HepG2 (cell line): ENCODE results near the gene ACRBP. TPM values are rescaled to one million over a fixed set of nuclear protein-coding genes. Genes with fewer than 3 reads are reported as not detected.

Experiments used
- ATAC-seq: fragments of 200-7000 bp; cut with Tn5 transposase; 3 replicates; pipeline ENCODE4 v1.9.1; 2020; ENCODE audit warnings: mild to moderate bottlenecking, moderate library complexity
- BruUV-seq: library from RNA; stranded (reverse); fragments of 400-500 nt; replicated peaks from 2 replicates; lab custom pipeline; 2021; lab: Mats Ljungman, UMichigan
- CTCF ChIA-PET: fragments of 300-600 bp; formaldehyde crosslinking; extraction: SDS; loops from one replicate; lab custom pipeline; 2021; ENCODE audit warnings: low total read pairs, inconsistent platforms, low intra/inter-chr PET ratio; lab: Yijun Ruan, JAX
- POLR2A ChIA-PET: fragments of 350-600 bp; sonication (Branson Sonifier 250); formaldehyde crosslinking; loops from one replicate; lab custom pipeline; 2020; ENCODE audit warnings: antibody characterized with exemption, inconsistent platforms; lab: Yijun Ruan, JAX
- DNase-seq: peaks from one replicate; pipeline ENCODE4 v3.0.0-alpha.2; 2015; ENCODE audit warnings: low spot score
- FAIRE-seq: peaks from 3 replicates; lab custom pipeline; 2011; peaks lifted over from hg19 to GRCh38; lab: Jason Lieb, UNC
- H2AFZ ChIP-seq: one replicate; pipeline ENCODE4 v1.6.1; 2011; ENCODE audit warnings: low read length, inconsistent platforms
- H3K27ac ChIP-seq: fragments of 300-600 bp; 3 replicates; pipeline ENCODE4 v1.8.0; 2011; ENCODE audit warnings: mixed run types, mild to moderate bottlenecking, mixed read lengths, low read length, inconsistent platforms; ENCODE audit not compliant: insufficient read depth; ENCODE audit errors: extremely low read length
- H3K27me3 ChIP-seq, 2 experiments: fragments of 200-600 bp in 1 of 2; 2 replicates in 1 of 2; 3 replicates in 1 of 2; pipeline versions ENCODE4 v1.6.0 to v1.8.0; 2011; ENCODE audit warnings: low read length in 2 of 2, mild to moderate bottlenecking in 2 of 2, moderate library complexity in 2 of 2, inconsistent platforms in 1 of 2; ENCODE audit not compliant: insufficient read depth in 2 of 2, control insufficient read depth in 1 of 2
- H3K36me3 ChIP-seq, 2 experiments: fragments of 200-600 bp in 1 of 2; replicated peaks in 1 of 2; 2 replicates in 1 of 2; 3 replicates in 1 of 2; pipeline versions ENCODE4 v1.5.1 to v1.8.0; 2011; ENCODE audit warnings: low read length in 2 of 2, inconsistent platforms in 1 of 2; ENCODE audit not compliant: insufficient read depth in 2 of 2, control insufficient read depth in 1 of 2
- H3K4me1 ChIP-seq: 2 replicates; pipeline ENCODE4 v1.5.1; 2012; ENCODE audit warnings: low read length, inconsistent platforms; ENCODE audit not compliant: insufficient read depth
- H3K4me2 ChIP-seq: 2 replicates; pipeline ENCODE4 v1.6.0; 2011; ENCODE audit warnings: low read depth, low read length, inconsistent platforms
- H3K4me3 ChIP-seq, 3 experiments: fragments of 200-600 bp in 1 of 3; sonication (generic), shearing (Covaris generic) in 1 of 3; replicated peaks in 1 of 3; 2 replicates each; pipeline ENCODE4 v1.5.1; 2011 to 2016; ENCODE audit warnings: low read length in 3 of 3, inconsistent platforms in 2 of 3, low read depth in 2 of 3, mild to moderate bottlenecking in 2 of 3, control low read depth in 1 of 3, mixed read lengths in 1 of 3; ENCODE audit not compliant: insufficient read depth in 1 of 3
- H3K79me2 ChIP-seq: one replicate; pipeline ENCODE4 v1.6.1; 2011; ENCODE audit warnings: low read length, inconsistent platforms; ENCODE audit not compliant: insufficient read depth
- H3K9ac ChIP-seq: 2 replicates; pipeline ENCODE4 v1.6.0; 2011; ENCODE audit warnings: mild to moderate bottlenecking, low read depth, low read length, inconsistent platforms; ENCODE audit not compliant: insufficient read depth
- H3K9me3 ChIP-seq: 2 replicates; pipeline ENCODE4 v1.5.1; 2012; ENCODE audit warnings: mild to moderate bottlenecking, low read length
- H4K20me1 ChIP-seq: 2 replicates; pipeline ENCODE4 v1.6.0; 2011; ENCODE audit warnings: inconsistent platforms, mild to moderate bottlenecking, low read length, moderate library complexity; ENCODE audit not compliant: insufficient read depth
- ATRX ChIP-seq: sonication (generic); formaldehyde crosslinking; IDR thresholded peaks from 2 replicates; pipeline ENCODE4 v1.4.0; 2020; ENCODE audit warnings: missing genetic modification reagents, borderline replicate concordance
- ETV6 ChIP-seq: sonication (generic); formaldehyde crosslinking; conservative IDR thresholded peaks from 2 replicates; pipeline ENCODE4 v1.4.0; 2020; ENCODE audit warnings: missing genetic modification reagents
- FIP1L1 ChIP-seq: fragments of 200-400 bp; formaldehyde crosslinking; IDR thresholded peaks from 2 replicates; pipeline ENCODE4 v1.6.1; 2018; ENCODE audit warnings: low read depth, mild to moderate bottlenecking, low read length, moderate library complexity, borderline replicate concordance; ENCODE audit not compliant: insufficient read depth
- FOXK2 ChIP-seq: fragments of 450-650 bp; IDR thresholded peaks from 2 replicates; pipeline ENCODE4 v1.6.1; 2016
- FOXP1 ChIP-seq, 2 experiments: fragments of 450-650 bp in 1 of 2; IDR thresholded peaks; 2 replicates each; pipeline ENCODE4 v1.6.1; 2017 to 2018; ENCODE audit warnings: antibody characterized with exemption in 1 of 2
- HMG20B ChIP-seq: conservative IDR thresholded peaks from 2 replicates; pipeline ENCODE4 v1.6.1; 2016; ENCODE audit warnings: missing genetic modification reagents, missing compliant biosample characterization
- MAZ ChIP-seq, 2 experiments: sonication (generic) in 1 of 2; formaldehyde crosslinking in 1 of 2; IDR thresholded peaks; 2 replicates each; pipeline versions ENCODE4 v1.5.0 to v1.6.1; 2012 to 2020; ENCODE audit warnings: low read depth in 2 of 2, mild to moderate bottlenecking in 2 of 2, borderline replicate concordance in 1 of 2, improper control_type of control experiment in 1 of 2, low read length in 1 of 2, missing genetic modification reagents in 1 of 2, moderate library complexity in 1 of 2
- POLR2G ChIP-seq: fragments of 200-400 bp; formaldehyde crosslinking; IDR thresholded peaks from 2 replicates; pipeline ENCODE4 v1.6.1; 2018; ENCODE audit warnings: mild to moderate bottlenecking, low read depth, low read length, moderate library complexity
- RARA ChIP-seq: IDR thresholded peaks from 2 replicates; pipeline ENCODE4 v1.6.1; 2016; ENCODE audit warnings: missing genetic modification reagents, missing compliant biosample characterization
- RARG ChIP-seq: sonication (generic); formaldehyde crosslinking; IDR thresholded peaks from 2 replicates; pipeline ENCODE4 v1.4.0; 2020; ENCODE audit warnings: low read depth, mild to moderate bottlenecking, missing genetic modification reagents
- TCF7 ChIP-seq: sonication (generic); IDR thresholded peaks from 2 replicates; pipeline ENCODE4 v1.6.1; 2016; ENCODE audit warnings: antibody characterized with exemption, low read depth
- ZNF205 ChIP-seq: IDR thresholded peaks from 2 replicates; pipeline ENCODE4 v1.6.1; 2018; ENCODE audit warnings: missing biosample characterization, missing genetic modification reagents
- whole genome bisulfite sequencing: methylation state at CpG from one replicate; pipeline ENCODE4 v1.1.6; 2017; ENCODE audit warnings: low lambda C conversion rate; 5-methylcytosine and 5-hydroxymethylcytosine counted together
- in situ Hi-C: cut with HindIII; loops from 2 replicates; pipeline ENCODE4 v1.10.0; 2017; ENCODE audit warnings: low pct_unique_long_range_greater_than_20kb; ENCODE audit not compliant: extremely low pct_ligation_motif_present
- intact Hi-C: fragments of 100-400 bp; cut with micrococcal nuclease; formaldehyde crosslinking; loops from one replicate; pipeline ENCODE4 v1.10.0; 2022; ENCODE audit not compliant: unreplicated experiment
- polyA plus RNA-seq, 8 experiments: library from polyadenylated mRNA; depleted of rRNA in 3 of 8; stranded (reverse) in 7 of 8; unstranded in 1 of 8; fragments of >200 nt; fragmentation: Illumina TruSeq in 4 of 8; extraction: Trizol in 4 of 8; gene quantifications; 2 replicates each; pipeline versions ENCODE4 v1.2.1 to v1.2.3, GENCODE V29; 2011 to 2016; ENCODE audit warnings: low read depth in 4 of 8, missing spikeins in 1 of 8, mixed read lengths in 1 of 8; ENCODE audit not compliant: insufficient read depth in 1 of 8
- total RNA-seq, 5 experiments: library from RNA; depleted of rRNA; stranded (reverse); fragments of >200 nt; fragmentation: Illumina TruSeq; extraction: Trizol; gene quantifications; 2 replicates each; pipeline ENCODE4 v1.2.3, GENCODE V29; 2016; ENCODE audit warnings: low read depth in 1 of 5
- TF ChIP-seq, protein P1 (sequence below): sonication (generic); formaldehyde crosslinking; conservative IDR thresholded peaks from 2 replicates; pipeline ENCODE4 v1.4.0; 2020; ENCODE audit warnings: missing genetic modification reagents
- TF ChIP-seq, protein P2 (sequence below): sonication (generic); formaldehyde crosslinking; conservative IDR thresholded peaks from 2 replicates; pipeline ENCODE4 v1.4.0; 2020; ENCODE audit warnings: missing genetic modification reagents
- TF ChIP-seq, protein P3 (sequence below): sonication (generic); formaldehyde crosslinking; IDR thresholded peaks from 2 replicates; pipeline ENCODE4 v1.4.0; 2020; ENCODE audit warnings: missing genetic modification reagents, borderline replicate concordance
- TF ChIP-seq, protein P4 (sequence below): IDR thresholded peaks from 2 replicates; pipeline ENCODE4 v1.6.1; 2016; ENCODE audit warnings: mild to moderate bottlenecking, missing biosample characterization, missing genetic modification reagents

ACRBP gene
- total and polyA plus RNA-seq, 2 of the 13 experiments (the other 11 are each of a cell fraction or from before 2014, with no cell fraction given), result 0.46 TPM; not detected in 1

DNA sequence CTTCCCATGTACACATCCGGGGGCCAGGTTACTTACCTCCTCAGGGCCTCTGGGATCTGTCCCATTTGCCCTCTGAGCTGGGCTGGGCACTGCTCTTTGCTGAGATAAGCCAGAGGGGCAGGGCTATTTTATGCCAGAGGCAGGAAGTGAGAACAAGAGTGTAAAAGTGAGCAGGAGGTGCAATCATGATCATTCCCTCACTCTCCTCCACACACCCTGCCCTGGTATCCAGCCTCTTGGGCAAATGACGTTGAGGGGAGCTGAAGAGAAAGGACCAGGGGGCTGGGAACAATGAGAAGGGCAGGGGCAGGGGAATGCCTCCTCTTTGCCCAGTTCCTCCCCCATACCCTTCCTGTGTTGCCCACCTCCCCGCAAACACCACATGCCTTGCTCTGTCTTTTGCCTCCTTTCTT lies 15.7 kb downstream of the ACRBP start (continued):
- TF ChIP-seq, protein P1, sequence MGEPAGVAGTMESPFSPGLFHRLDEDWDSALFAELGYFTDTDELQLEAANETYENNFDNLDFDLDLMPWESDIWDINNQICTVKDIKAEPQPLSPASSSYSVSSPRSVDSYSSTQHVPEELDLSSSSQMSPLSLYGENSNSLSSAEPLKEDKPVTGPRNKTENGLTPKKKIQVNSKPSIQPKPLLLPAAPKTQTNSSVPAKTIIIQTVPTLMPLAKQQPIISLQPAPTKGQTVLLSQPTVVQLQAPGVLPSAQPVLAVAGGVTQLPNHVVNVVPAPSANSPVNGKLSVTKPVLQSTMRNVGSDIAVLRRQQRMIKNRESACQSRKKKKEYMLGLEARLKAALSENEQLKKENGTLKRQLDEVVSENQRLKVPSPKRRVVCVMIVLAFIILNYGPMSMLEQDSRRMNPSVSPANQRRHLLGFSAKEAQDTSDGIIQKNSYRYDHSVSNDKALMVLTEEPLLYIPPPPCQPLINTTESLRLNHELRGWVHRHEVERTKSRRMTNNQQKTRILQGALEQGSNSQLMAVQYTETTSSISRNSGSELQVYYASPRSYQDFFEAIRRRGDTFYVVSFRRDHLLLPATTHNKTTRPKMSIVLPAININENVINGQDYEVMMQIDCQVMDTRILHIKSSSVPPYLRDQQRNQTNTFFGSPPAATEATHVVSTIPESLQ (CRISPR knock-in tag), result no peak
- TF ChIP-seq, protein P2, sequence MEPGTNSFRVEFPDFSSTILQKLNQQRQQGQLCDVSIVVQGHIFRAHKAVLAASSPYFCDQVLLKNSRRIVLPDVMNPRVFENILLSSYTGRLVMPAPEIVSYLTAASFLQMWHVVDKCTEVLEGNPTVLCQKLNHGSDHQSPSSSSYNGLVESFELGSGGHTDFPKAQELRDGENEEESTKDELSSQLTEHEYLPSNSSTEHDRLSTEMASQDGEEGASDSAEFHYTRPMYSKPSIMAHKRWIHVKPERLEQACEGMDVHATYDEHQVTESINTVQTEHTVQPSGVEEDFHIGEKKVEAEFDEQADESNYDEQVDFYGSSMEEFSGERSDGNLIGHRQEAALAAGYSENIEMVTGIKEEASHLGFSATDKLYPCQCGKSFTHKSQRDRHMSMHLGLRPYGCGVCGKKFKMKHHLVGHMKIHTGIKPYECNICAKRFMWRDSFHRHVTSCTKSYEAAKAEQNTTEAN (CRISPR knock-in tag), result peak; percentile 73
- no peak for TF ChIP-seq FIP1L1
- TF ChIP-seq TCF7, result no peak
- TF ChIP-seq ETV6, result no peak

DNA sequence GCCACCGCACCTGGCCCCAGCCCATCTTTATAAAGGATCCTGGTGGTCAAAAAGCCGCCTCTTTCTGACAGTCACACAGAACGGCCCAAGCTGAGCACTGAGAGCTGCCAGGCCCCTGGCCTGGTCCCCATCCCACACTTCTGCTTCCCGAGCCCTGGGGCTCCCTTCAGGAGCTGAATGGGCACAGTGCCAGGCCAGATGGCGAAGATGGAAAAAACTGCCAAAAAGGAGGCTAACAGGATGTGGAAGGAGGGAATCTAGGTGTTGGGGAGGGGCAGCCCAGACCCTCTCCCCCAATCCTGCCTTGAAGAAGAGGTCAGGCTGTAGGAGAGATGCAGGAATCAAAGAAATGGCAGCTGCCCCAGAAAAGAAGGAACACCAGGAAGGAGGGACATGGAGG lies 16.5 kb downstream of the ACRBP start:
- Histone ChIP-seq H3K4me3 (no peak overlapping the region; a peak in 1 of 6 replicates), H3K4me1 (peaks cover 54% of the 10 kb centered on the region), H3K9me3 (no peaks in the 10 kb centered on the region), H3K4me2 (peak overlapping the region; percentile 68; the same call in 1 of the 2 replicates), H3K79me2 (no peaks in the 10 kb centered on the region), H3K27me3 (peaks cover 0 to 7% of the 10 kb centered on the region in 2 experiments; a peak in 1 of 5 replicates), H2AFZ (no peak overlapping the region), H3K9ac (no peak overlapping the region), H3K36me3 (no peaks in the 10 kb centered on the region), H3K27ac (no peak overlapping the region), H4K20me1 (no peaks in the 10 kb centered on the region)
- WGBS, result 57% methylated on average over 5 of the region's 5 CpGs
- intact Hi-C loops, result no loop called here
- DNase-seq (no peak), ATAC-seq (no peak), FAIRE-seq (no peak)
- ChIA-PET CTCF (no interaction called here), POLR2A (interaction anchor here (1.2 kb wide), 1 partner anchor 17 kb away, joined by 3 read pairs; no protein-coding TSS in a partner anchor)
- no TSS peak for BruUV-seq
- in situ Hi-C loops, result no loop called here
- no peak for TF ChIP-seq FOXK2
- no peak for TF ChIP-seq ATRX (CRISPR knock-in tag)
- TF ChIP-seq FOXP1 (IDR thresholded peaks at IDR 0.05), result no peak
- TF ChIP-seq FOXP1 (CRISPR knock-in tag; IDR thresholded peaks at IDR 0.05), result no peak
- TF ChIP-seq, protein P3, sequence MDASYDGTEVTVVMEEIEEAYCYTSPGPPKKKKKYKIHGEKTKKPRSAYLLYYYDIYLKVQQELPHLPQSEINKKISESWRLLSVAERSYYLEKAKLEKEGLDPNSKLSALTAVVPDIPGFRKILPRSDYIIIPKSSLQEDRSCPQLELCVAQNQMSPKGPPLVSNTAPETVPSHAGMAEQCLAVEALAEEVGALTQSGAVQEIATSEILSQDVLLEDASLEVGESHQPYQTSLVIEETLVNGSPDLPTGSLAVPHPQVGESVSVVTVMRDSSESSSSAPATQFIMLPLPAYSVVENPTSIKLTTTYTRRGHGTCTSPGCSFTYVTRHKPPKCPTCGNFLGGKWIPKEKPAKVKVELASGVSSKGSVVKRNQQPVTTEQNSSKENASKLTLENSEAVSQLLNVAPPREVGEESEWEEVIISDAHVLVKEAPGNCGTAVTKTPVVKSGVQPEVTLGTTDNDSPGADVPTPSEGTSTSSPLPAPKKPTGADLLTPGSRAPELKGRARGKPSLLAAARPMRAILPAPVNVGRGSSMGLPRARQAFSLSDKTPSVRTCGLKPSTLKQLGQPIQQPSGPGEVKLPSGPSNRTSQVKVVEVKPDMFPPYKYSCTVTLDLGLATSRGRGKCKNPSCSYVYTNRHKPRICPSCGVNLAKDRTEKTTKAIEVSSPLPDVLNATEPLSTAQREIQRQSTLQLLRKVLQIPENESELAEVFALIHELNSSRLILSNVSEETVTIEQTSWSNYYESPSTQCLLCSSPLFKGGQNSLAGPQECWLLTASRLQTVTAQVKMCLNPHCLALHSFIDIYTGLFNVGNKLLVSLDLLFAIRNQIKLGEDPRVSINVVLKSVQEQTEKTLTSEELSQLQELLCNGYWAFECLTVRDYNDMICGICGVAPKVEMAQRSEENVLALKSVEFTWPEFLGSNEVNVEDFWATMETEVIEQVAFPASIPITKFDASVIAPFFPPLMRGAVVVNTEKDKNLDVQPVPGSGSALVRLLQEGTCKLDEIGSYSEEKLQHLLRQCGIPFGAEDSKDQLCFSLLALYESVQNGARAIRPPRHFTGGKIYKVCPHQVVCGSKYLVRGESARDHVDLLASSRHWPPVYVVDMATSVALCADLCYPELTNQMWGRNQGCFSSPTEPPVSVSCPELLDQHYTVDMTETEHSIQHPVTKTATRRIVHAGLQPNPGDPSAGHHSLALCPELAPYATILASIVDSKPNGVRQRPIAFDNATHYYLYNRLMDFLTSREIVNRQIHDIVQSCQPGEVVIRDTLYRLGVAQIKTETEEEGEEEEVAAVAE (CRISPR knock-in tag), result no peak
- TF ChIP-seq, protein P4, sequence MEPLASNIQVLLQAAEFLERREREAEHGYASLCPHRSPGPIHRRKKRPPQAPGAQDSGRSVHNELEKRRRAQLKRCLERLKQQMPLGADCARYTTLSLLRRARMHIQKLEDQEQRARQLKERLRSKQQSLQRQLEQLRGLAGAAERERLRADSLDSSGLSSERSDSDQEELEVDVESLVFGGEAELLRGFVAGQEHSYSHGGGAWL, result no peak
- TF ChIP-seq POLR2G, result no peak
- TF ChIP-seq RARG (CRISPR knock-in tag), result no peak
- no peak for TF ChIP-seq ZNF205 (CRISPR knock-in tag)
- TF ChIP-seq HMG20B (CRISPR knock-in tag), result no peak
- no peak for TF ChIP-seq RARA (CRISPR knock-in tag)
- TF ChIP-seq MAZ (IDR thresholded peaks at IDR 0.05; ENCODE audit: borderline replicate concordance, low read depth, low read length), result no peak
- TF ChIP-seq MAZ (CRISPR knock-in tag; IDR thresholded peaks at IDR 0.05; ENCODE audit: low read depth), result no peak
